Stimulated activated naive B cell treated with anti-CD40 and anti-IgM and Interleukin-4, amounts not matched to agents 10 μg/mL and 1 μg/mL and 100 μg/mL, for 72 hours (primary cell): ENCODE measurements around the gene UST.

Experiments
- ATAC-seq, 2 donors: fragments of 150-1000 bp; cut with Tn5 transposase; replicated peaks; 2 replicates each; pipeline ENCODE4 v1.10.0; 2021; ENCODE audit warnings: moderate library complexity in 1 of 2
- DNase-seq: peaks from one replicate; pipeline ENCODE4 v3.0.0; 2021
- H3K27ac Mint-ChIP-seq: one replicate; pipeline ENCODE4 v1.8.0; 2022; ENCODE audit warnings: mild to moderate bottlenecking, mixed read lengths
- H3K27me3 Mint-ChIP-seq, 2 donors: one replicate each; pipeline ENCODE4 v1.8.0; 2022; ENCODE audit warnings: mixed read lengths in 2 of 2
- H3K36me3 Mint-ChIP-seq, 2 donors: one replicate each; pipeline ENCODE4 v1.8.0; 2022; ENCODE audit warnings: mixed read lengths in 2 of 2, mild to moderate bottlenecking in 1 of 2
- H3K4me1 Mint-ChIP-seq, 2 donors: one replicate each; pipeline ENCODE4 v1.8.0; 2022; ENCODE audit warnings: mixed read lengths in 2 of 2, mild to moderate bottlenecking in 1 of 2
- H3K4me3 Mint-ChIP-seq, 2 donors: one replicate each; pipeline ENCODE4 v1.8.0; 2022; ENCODE audit warnings: mild to moderate bottlenecking in 2 of 2, mixed read lengths in 2 of 2, moderate library complexity in 1 of 2
- H3K9me3 Mint-ChIP-seq, 2 donors: one replicate each; pipeline ENCODE4 v1.8.0; 2022; ENCODE audit warnings: mixed read lengths in 2 of 2, mild to moderate bottlenecking in 1 of 2

UST gene

GRCh38 chr6:149050160-149050559, 303.3 kb downstream of the UST start:
- no peak for ATAC-seq
- Mint-ChIP-seq H3K4me1 (peaks cover 15 to 54% of the 10 kb centered on the region in 2 donors), H3K27ac (no peak overlapping the region), H3K4me3 (no peak overlapping the region), H3K27me3 (no peaks in the 10 kb centered on the region), H3K9me3 (peaks cover 0 to 3% of the 10 kb centered on the region in 2 donors), H3K36me3 (peaks cover 17 to 18% of the 10 kb centered on the region in 2 donors)
- DNase-seq, result no peak

DNA sequence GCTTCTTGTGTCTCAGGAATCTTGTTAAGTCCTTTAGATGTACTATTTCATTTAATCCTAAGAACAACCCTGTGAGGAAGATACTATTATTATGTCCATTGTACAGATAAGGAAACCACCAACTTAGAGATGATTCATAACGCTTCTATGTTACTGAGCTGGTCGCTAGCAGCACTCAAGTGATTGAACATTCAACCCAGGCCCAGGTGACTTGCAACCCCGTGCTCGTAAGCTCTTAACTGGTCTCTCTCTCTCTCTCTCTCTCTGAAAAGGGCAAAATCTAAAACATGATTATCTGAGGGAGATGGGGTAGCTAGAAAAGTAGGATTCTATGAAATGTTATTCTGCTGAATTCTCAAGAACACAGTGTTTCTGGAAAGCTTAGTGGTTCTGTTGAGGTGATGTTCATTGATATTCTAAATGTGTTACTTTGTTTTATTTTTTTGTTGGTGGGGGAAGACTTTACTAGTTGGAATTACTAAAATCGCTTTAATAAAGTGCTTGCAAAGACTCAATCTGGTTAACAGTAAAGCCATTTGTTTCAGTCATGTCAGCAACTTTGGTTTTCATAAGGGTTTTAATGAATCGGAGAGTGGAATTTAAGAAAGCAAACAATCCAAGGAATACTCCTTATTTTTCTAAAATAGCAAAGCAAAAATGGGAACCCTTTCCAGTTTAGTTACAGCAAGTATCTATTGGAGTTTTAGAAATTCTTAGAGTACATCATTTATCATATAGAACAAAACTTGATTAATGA, 305.7 kb downstream of the UST start:
- no peak overlapping the region for H3K4me3 Mint-ChIP-seq
- peaks cover 15 to 41% of the 10 kb centered on the region in 2 donors for H3K4me1 Mint-ChIP-seq
- H3K27ac Mint-ChIP-seq, result peak overlapping the region; percentile 22
- no peaks in the 10 kb centered on the region for H3K9me3 Mint-ChIP-seq
- no peak for DNase-seq
- no peak for ATAC-seq
- no peaks in the 10 kb centered on the region for H3K27me3 Mint-ChIP-seq
- H3K36me3 Mint-ChIP-seq, result peaks cover 14 to 15% of the 10 kb centered on the region in 2 donors

- H3K36me3 Mint-ChIP-seq, result peaks cover 15 to 16% of the 10 kb centered on the region in 2 donors
- H3K27me3 Mint-ChIP-seq, result no peaks in the 10 kb centered on the region
- H3K4me3 Mint-ChIP-seq, result peak overlapping the region; percentile 20 to 62
- H3K9me3 Mint-ChIP-seq, result no peaks in the 10 kb centered on the region
- H3K27ac Mint-ChIP-seq, result peak overlapping the region; percentile 84
- ATAC-seq (no peak), DNase-seq (no peak)
- peaks cover 15 to 34% of the 10 kb centered on the region in 2 donors for H3K4me1 Mint-ChIP-seq
These were observed 307.2 kb downstream of the UST start for GRCh38 chr6:149053848-149054558.

DNA sequence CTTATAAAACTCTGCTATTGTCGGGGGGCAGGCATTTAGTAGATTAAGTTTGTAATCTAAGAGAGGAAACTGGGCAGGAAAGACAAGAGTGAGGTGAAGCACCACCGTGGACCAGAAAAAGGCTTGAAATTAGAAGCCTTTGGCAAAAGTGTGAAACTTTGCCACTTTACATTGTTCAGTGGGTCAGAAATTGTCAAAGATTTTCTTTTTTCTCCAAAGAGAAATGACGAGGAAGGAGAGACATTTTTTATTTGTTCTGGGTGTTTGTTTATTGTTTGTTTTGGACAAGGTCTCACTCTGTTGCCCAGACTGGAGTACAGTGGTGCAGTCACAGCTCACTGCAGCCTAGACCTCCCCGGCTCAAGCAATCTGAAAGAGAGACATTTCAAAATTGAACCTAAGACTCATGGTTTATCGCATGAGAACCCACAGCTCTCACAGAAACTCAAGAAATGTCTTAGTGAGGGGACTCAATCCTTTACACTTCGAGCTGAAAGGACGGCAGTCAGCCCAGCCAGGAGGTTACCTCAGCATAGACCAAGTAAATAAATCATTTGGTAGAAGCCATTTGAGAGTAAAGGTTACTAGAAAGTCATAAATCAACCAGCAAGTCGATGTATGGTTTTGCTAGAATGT, 307.8 kb downstream of the UST start:
- peaks cover 16 to 35% of the 10 kb centered on the region in 2 donors for H3K4me1 Mint-ChIP-seq
- peak overlapping the region; percentile 84 for H3K27ac Mint-ChIP-seq
- DNase-seq, result no peak
- ATAC-seq, result peak; percentile 63 to 77
- peak overlapping the region in 1 of 2 donors; percentile 20 for H3K4me3 Mint-ChIP-seq
- H3K36me3 Mint-ChIP-seq, result peaks cover 15 to 16% of the 10 kb centered on the region in 2 donors
- no peaks in the 10 kb centered on the region for H3K27me3 Mint-ChIP-seq
- H3K9me3 Mint-ChIP-seq, result no peaks in the 10 kb centered on the region

GRCh38 chr6:149055195-149055899, 308.5 kb downstream of the UST start:
- DNase-seq (no peak), ATAC-seq (peak; percentile 79 to 85)
- H3K4me3 Mint-ChIP-seq, result peak overlapping the region; percentile 50 to 69
- peak overlapping the region; percentile 60 for H3K27ac Mint-ChIP-seq
- H3K27me3 Mint-ChIP-seq, result no peaks in the 10 kb centered on the region
- peaks cover 22 to 42% of the 10 kb centered on the region in 2 donors for H3K4me1 Mint-ChIP-seq
- H3K36me3 Mint-ChIP-seq, result peaks cover 11 to 16% of the 10 kb centered on the region in 2 donors
- H3K9me3 Mint-ChIP-seq, result no peaks in the 10 kb centered on the region

DNA sequence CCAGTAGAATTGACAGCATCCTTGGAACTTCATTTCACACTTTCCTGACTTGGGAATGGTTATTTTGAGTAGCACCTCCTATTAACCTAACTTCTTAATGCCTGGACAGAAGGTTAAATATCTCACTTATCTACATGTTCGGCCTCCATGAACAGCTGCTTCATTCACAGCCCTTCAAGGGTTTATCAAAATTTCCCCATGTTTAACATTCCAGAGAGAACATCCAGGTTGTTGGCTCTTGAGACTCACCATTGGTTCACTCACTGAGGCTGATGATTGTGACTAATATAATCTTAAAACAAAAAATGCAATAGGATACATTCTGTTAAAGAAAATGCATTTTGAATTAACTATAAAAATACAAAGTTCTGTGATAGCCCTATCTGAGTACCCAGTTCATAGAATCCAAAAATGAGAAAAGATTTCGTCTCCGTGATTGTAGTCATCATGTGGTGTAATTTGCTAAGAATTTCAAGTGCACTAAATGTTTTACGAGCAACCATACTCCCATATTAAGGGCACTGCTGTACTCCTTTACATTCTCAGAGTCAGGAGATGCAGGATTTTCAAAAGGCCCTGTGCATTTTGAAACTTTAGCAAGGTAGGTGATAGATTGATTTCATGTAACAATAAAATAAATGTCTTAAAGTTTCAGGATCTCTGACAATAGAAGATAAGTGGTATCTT, 310.1 kb downstream of the UST start:
- no peaks in the 10 kb centered on the region for H3K9me3 Mint-ChIP-seq
- H3K4me3 Mint-ChIP-seq, result no peak overlapping the region
- ATAC-seq (no peak), DNase-seq (no peak)
- peaks cover 5 to 9% of the 10 kb centered on the region in 2 donors for H3K36me3 Mint-ChIP-seq
- peaks cover 30 to 52% of the 10 kb centered on the region in 2 donors for H3K4me1 Mint-ChIP-seq
- H3K27me3 Mint-ChIP-seq, result no peaks in the 10 kb centered on the region
- no peak overlapping the region for H3K27ac Mint-ChIP-seq

DNA sequence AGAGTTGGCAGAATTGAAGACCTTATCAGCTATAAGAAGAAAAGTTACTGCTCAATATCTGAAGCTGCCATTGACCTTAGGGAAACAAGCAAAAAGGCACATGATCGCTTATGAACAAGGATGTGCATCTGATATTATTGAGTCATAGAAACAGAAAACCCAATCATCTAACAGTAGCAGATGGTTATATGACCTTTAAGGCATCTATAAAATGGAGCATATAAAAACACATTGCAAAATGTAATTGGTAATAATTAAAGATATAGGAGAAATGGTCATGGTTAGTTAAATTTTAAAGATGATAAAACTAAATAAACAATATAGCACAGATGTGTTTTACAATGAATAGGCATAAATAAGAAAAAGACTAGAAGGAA, 310.6 kb downstream of the UST start:
- no peak for DNase-seq
- Mint-ChIP-seq H3K27ac (no peak overlapping the region), H3K36me3 (peaks cover 3 to 8% of the 10 kb centered on the region in 2 donors), H3K9me3 (no peaks in the 10 kb centered on the region), H3K27me3 (no peaks in the 10 kb centered on the region), H3K4me3 (no peak overlapping the region), H3K4me1 (peaks cover 30 to 50% of the 10 kb centered on the region in 2 donors)
- no peak for ATAC-seq

DNA sequence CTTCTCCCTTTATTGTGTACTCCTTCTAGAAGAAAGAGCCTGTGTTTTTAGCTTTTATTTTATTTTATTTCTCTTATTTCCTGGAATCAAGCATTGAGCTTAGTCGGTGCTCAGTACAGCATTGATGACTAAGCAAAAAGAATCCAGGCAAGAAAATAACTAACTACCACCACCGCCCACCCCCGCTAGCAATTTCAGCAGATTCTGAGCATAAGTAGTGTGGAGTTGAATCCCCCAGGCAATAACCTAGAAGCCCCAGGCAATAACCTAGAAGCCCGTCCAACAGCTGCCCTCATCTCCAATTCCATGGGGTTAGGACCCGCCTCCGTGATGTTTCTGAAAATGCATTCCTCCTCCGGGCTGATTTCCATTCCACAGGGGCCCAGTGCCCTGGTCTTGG, 312.7 kb downstream of the UST start:
- Mint-ChIP-seq H3K4me1 (peaks cover 30 to 55% of the 10 kb centered on the region in 2 donors), H3K27me3 (no peaks in the 10 kb centered on the region), H3K36me3 (peaks cover 0 to 2% of the 10 kb centered on the region in 2 donors), H3K4me3 (peak overlapping the region in 1 of 2 donors; percentile 6), H3K9me3 (no peaks in the 10 kb centered on the region), H3K27ac (peak overlapping the region; percentile 67)
- DNase-seq (no peak), ATAC-seq (no peak)

DNA sequence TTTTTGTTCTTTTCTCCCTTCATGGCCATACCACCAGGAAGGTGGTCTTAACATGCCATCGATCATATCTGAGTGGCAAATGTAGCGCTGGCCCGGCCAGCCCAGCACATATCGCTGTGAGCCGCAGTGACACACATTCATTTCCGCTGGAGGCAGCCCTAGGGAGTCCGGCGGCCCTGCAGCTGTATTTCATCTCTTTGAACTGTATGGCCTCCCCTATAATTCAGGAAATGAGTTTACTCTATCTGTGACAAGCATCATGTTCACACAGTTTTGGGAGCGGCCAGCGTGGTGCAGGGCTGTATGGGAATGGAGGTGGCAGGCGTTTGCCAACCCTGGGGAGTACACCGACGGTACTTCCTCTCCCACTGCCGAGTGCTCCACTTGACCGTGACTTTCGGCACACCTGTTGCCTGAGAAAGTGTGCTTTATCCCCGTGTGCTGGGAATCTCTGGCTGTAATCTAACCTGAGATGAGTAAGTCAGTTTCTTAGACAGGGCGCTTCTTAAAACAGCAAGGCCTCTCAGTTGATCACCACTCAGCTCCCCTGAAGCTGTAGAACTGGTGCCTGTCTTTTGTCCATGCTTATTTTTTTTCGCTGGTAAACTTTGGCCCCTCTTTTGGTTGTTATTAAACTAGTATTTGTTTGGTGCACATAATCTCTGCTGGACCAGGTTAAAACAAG, 313.6 kb downstream of the UST start:
- Mint-ChIP-seq H3K9me3 (no peaks in the 10 kb centered on the region), H3K27me3 (no peaks in the 10 kb centered on the region), H3K4me1 (peaks cover 25 to 53% of the 10 kb centered on the region in 2 donors), H3K27ac (peak overlapping the region; percentile 81), H3K4me3 (peak overlapping the region; percentile 65 to 66), H3K36me3 (peaks cover 0 to 2% of the 10 kb centered on the region in 2 donors)
- ATAC-seq, result peak; percentile 83 to 88
- DNase-seq, result peak; percentile 27

- ATAC-seq, result no peak
- no peak for DNase-seq
- no peaks in the 10 kb centered on the region for H3K9me3 Mint-ChIP-seq
- no peaks in the 10 kb centered on the region for H3K27me3 Mint-ChIP-seq
- H3K4me1 Mint-ChIP-seq, result peaks cover 28 to 52% of the 10 kb centered on the region in 2 donors
- peak overlapping the region; percentile 81 for H3K27ac Mint-ChIP-seq
- H3K36me3 Mint-ChIP-seq, result peaks cover 0 to 2% of the 10 kb centered on the region in 2 donors
- H3K4me3 Mint-ChIP-seq, result peak overlapping the region; percentile 65 to 66
These were observed 314.3 kb downstream of the UST start for GRCh38 chr6:149060985-149061760.

DNA sequence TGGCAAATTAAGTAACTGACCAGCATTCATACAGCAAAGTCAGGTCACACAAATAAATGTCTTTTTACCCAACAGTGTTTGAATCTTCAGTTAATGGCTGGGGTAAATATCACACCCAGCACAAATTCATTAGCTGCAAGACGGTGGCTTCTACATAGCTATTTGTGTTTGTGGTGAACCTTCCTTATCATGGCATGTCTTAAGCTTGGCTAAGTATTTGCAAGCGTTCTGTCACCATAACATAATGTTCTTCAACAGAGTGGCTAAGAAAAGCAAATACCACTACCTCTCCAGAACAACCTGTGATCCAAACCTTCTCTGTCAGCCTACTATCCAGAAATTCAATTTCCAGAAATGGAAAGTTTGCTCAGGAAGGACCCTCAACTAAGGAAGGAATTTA, 315.1 kb downstream of the UST start:
- DNase-seq (no peak), ATAC-seq (no peak)
- H3K9me3 Mint-ChIP-seq, result no peaks in the 10 kb centered on the region
- no peaks in the 10 kb centered on the region for H3K27me3 Mint-ChIP-seq
- no peak overlapping the region for H3K4me3 Mint-ChIP-seq
- H3K4me1 Mint-ChIP-seq, result peaks cover 34 to 58% of the 10 kb centered on the region in 2 donors
- no peak overlapping the region for H3K27ac Mint-ChIP-seq
- H3K36me3 Mint-ChIP-seq, result peaks cover 0 to 2% of the 10 kb centered on the region in 2 donors

DNA sequence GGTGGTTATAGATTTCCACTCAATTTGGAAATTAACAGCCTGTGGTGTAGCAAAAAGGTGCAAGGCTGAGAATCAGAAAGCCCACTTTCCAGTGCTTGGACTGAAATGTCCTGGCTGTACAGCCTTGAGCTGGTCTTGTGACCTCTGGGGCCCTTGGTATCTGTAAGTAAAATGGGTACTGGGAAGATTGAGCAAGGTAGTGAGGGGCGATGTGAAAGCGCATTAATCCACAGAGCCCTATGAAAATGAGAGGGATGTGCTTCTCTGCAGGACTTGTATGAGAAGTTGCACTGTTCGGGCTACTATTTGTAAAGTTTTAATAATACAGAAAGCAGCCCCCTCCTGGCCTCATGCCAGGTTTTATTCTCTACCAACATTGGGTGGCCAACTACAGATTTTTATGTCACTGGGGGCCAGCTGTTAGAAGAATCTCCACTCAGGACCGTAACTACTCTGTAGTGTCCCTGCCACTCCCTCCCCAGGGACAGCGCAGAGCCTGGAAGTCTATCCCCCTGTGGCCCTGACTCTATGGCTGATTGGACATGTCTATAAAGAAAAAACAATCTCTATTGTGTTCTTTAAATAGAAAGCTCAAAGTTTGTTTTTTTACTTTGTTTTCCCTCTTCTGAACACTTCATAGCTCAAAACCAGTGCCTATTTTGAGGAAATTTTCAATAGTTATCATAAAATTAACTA, 316.0 kb downstream of the UST start:
- Mint-ChIP-seq H3K4me1 (peaks cover 39 to 61% of the 10 kb centered on the region in 2 donors), H3K27me3 (no peaks in the 10 kb centered on the region)

More for the DNA sequence above, 316.0 kb downstream of the UST start:
- Mint-ChIP-seq H3K9me3 (no peaks in the 10 kb centered on the region), H3K27ac (no peak overlapping the region), H3K36me3 (peaks cover 0 to 2% of the 10 kb centered on the region in 2 donors), H3K4me3 (no peak overlapping the region)
- DNase-seq, result no peak
- no peak for ATAC-seq
